H9 (cell line): Measurements from ENCODE around the gene NPTX2. TPM values are rescaled to one million over a fixed set of nuclear protein-coding genes. Genes with fewer than 3 reads are reported as not detected.

Source experiments
- DNase-seq: peaks from one replicate; pipeline ENCODE4 v3.0.0-alpha.2; 2017
- H2AFZ ChIP-seq: one replicate; pipeline ENCODE4 v1.6.1; 2013; ENCODE audit warnings: mild to moderate bottlenecking, low read length, control low read depth, moderate library complexity
- H2AK5ac ChIP-seq: 2 replicates; pipeline ENCODE4 v1.6.1; 2013; ENCODE audit warnings: low read length, control low read depth, mixed read lengths; ENCODE audit not compliant: insufficient read length
- H2BK120ac ChIP-seq: one replicate; pipeline ENCODE4 v1.6.1; 2013; ENCODE audit warnings: low read depth, mild to moderate bottlenecking, low read length, control low read depth, inconsistent platforms; ENCODE audit not compliant: poor library complexity, severe bottlenecking
- H2BK12ac ChIP-seq: 2 replicates; pipeline ENCODE4 v1.6.1; 2013; ENCODE audit warnings: low read length, control low read depth, mixed read lengths, low read depth; ENCODE audit not compliant: insufficient read length
- H2BK15ac ChIP-seq: 2 replicates; pipeline ENCODE4 v1.6.1; 2013; ENCODE audit warnings: low read depth, low read length, control low read depth
- H2BK20ac ChIP-seq: one replicate; pipeline ENCODE4 v1.6.1; 2013; ENCODE audit warnings: low read depth, mild to moderate bottlenecking, low read length, control low read depth, inconsistent platforms; ENCODE audit not compliant: poor library complexity, severe bottlenecking
- H2BK5ac ChIP-seq: 2 replicates; pipeline ENCODE4 v1.6.1; 2013; ENCODE audit warnings: low read length, control low read depth, mixed read lengths; ENCODE audit not compliant: insufficient read length
- H3K14ac ChIP-seq: 2 replicates; pipeline ENCODE4 v1.6.1; 2013; ENCODE audit warnings: low read length, control low read depth; ENCODE audit not compliant: insufficient read depth
- H3K18ac ChIP-seq: 2 replicates; pipeline ENCODE4 v1.6.1; 2013; ENCODE audit warnings: low read depth, mild to moderate bottlenecking, mixed read lengths, low read length, control low read depth; ENCODE audit not compliant: insufficient read length
- H3K23ac ChIP-seq: 2 replicates; pipeline ENCODE4 v1.6.1; 2013; ENCODE audit warnings: low read length, control low read depth, mixed read lengths, low read depth; ENCODE audit not compliant: insufficient read length
- H3K23me2 ChIP-seq: 2 replicates; pipeline ENCODE4 v1.6.1; 2013; ENCODE audit warnings: low read depth, mild to moderate bottlenecking, mixed read lengths, low read length, control low read depth; ENCODE audit not compliant: insufficient read length, poor library complexity, severe bottlenecking
- H3K27ac ChIP-seq: 2 replicates; pipeline ENCODE4 v1.5.1; 2013; ENCODE audit warnings: low read length, control low read depth, mixed read lengths, low read depth; ENCODE audit not compliant: insufficient read length
- H3K27me3 ChIP-seq: 2 replicates; pipeline ENCODE4 v1.6.1; 2013; ENCODE audit warnings: low read length, control low read depth, inconsistent platforms; ENCODE audit not compliant: insufficient read depth
- H3K4ac ChIP-seq: 2 replicates; pipeline ENCODE4 v1.6.1; 2013; ENCODE audit warnings: low read depth, mild to moderate bottlenecking, control low read depth, inconsistent platforms, low read length, moderate library complexity
- H3K4me1 ChIP-seq: 2 replicates; pipeline ENCODE4 v1.6.1; 2013; ENCODE audit warnings: low read length, control low read depth, inconsistent platforms; ENCODE audit not compliant: insufficient read depth
- H3K4me2 ChIP-seq: 2 replicates; pipeline ENCODE4 v1.6.1; 2013; ENCODE audit warnings: low read length, control low read depth, mixed read lengths; ENCODE audit not compliant: insufficient read length, insufficient read depth
- H3K56ac ChIP-seq: 2 replicates; pipeline ENCODE4 v1.6.1; 2013; ENCODE audit warnings: low read depth, mild to moderate bottlenecking, mixed read lengths, low read length, control low read depth; ENCODE audit not compliant: insufficient read length
- H3K79me1 ChIP-seq: 2 replicates; pipeline ENCODE4 v1.6.1; 2013; ENCODE audit warnings: low read depth, mild to moderate bottlenecking, moderate library complexity, low read length, control low read depth, inconsistent platforms; ENCODE audit not compliant: insufficient read depth, poor library complexity, severe bottlenecking
- H3K79me2 ChIP-seq: 2 replicates; pipeline ENCODE4 v1.6.1; 2013; ENCODE audit warnings: low read length, control low read depth, inconsistent platforms; ENCODE audit not compliant: insufficient read depth
- H3K9ac ChIP-seq: 2 replicates; pipeline ENCODE4 v1.6.1; 2013; ENCODE audit warnings: low read length, control low read depth, mixed read lengths; ENCODE audit not compliant: insufficient read length; ENCODE audit errors: extremely low read depth
- H3K9me3 ChIP-seq: one replicate; pipeline ENCODE4 v1.6.1; 2013; ENCODE audit warnings: low read depth, low read length, inconsistent platforms; ENCODE audit not compliant: control insufficient read depth
- H3T11ph ChIP-seq: one replicate; pipeline ENCODE4 v1.6.1; 2013; ENCODE audit warnings: mild to moderate bottlenecking, low read length, control low read depth, inconsistent platforms
- H4K20me1 ChIP-seq: one replicate; pipeline ENCODE4 v1.6.1; 2013; ENCODE audit not compliant: control insufficient read depth, insufficient read length, insufficient read depth
- H4K5ac ChIP-seq: 2 replicates; pipeline ENCODE4 v1.6.1; 2013; ENCODE audit warnings: low read depth, mild to moderate bottlenecking, mixed read lengths, low read length, control low read depth; ENCODE audit not compliant: insufficient read length
- H4K8ac ChIP-seq: replicated peaks from 2 replicates; pipeline ENCODE4 v1.6.1; 2013; ENCODE audit warnings: low read length, control low read depth, mixed read lengths, low read depth; ENCODE audit not compliant: insufficient read length
- H4K91ac ChIP-seq: 2 replicates; pipeline ENCODE4 v1.6.1; 2013; ENCODE audit warnings: low read depth, mild to moderate bottlenecking, moderate library complexity, mixed read lengths, low read length, control low read depth; ENCODE audit not compliant: insufficient read length
- H3K27ac Mint-ChIP-seq, 3 experiments: 2 replicates in 2 of 3; 3 replicates in 1 of 3; pipeline ENCODE4 v1.8.0; 2020 to 2021; ENCODE audit warnings: mixed read lengths in 3 of 3, mild to moderate bottlenecking in 1 of 3, moderate library complexity in 1 of 3
- H3K27me3 Mint-ChIP-seq: 2 replicates; pipeline ENCODE4 v1.8.0; 2021; ENCODE audit warnings: low read depth, mild to moderate bottlenecking, moderate library complexity, mixed read lengths
- H3K36me3 Mint-ChIP-seq, 3 experiments: 2 replicates in 2 of 3; 3 replicates in 1 of 3; pipeline ENCODE4 v1.8.0; 2020 to 2021; ENCODE audit warnings: low read depth in 3 of 3, mixed read lengths in 3 of 3; ENCODE audit not compliant: insufficient read depth in 1 of 3
- H3K4me1 Mint-ChIP-seq, 2 experiments: 2 replicates each; pipeline ENCODE4 v1.8.0; 2020; ENCODE audit warnings: mixed read lengths in 2 of 2
- H3K4me3 Mint-ChIP-seq, 2 experiments: 2 replicates in 1 of 2; 3 replicates in 1 of 2; pipeline ENCODE4 v1.8.0; 2020 to 2021; ENCODE audit warnings: mild to moderate bottlenecking in 2 of 2, mixed read lengths in 2 of 2, moderate library complexity in 1 of 2
- H3K9me3 Mint-ChIP-seq, 2 experiments: 2 replicates in 1 of 2; 3 replicates in 1 of 2; pipeline ENCODE4 v1.8.0; 2020; ENCODE audit warnings: mild to moderate bottlenecking in 2 of 2, mixed read lengths in 2 of 2, moderate library complexity in 1 of 2
- WGBS: extraction: QIAGEN DNeasy Blood & Tissue Kit; methylation state at CpG from one replicate; pipeline ENCODE4 v1.1.7; 2013; ENCODE audit warnings: missing lambda C conversion rate, low lambda C conversion rate, mixed read lengths; ENCODE audit not compliant: insufficient read length; ENCODE audit errors: extremely low coverage; 5-methylcytosine and 5-hydroxymethylcytosine counted together
- total RNA-seq: library from RNA; stranded (reverse); gene quantifications from 2 replicates; pipeline ENCODE4 v1.2.1, GENCODE V29; 2021
- TF ChIP-seq, protein P1 (sequence below): fragments of 200-600 bp; sonication (generic); conservative IDR thresholded peaks from 3 replicates; pipeline ENCODE4 v1.8.0; 2021; ENCODE audit warnings: antibody characterized with exemption, mild to moderate bottlenecking

NPTX2 gene
- total RNA-seq, 1 experiment from 2014 or later = 8.4 TPM

DNA sequence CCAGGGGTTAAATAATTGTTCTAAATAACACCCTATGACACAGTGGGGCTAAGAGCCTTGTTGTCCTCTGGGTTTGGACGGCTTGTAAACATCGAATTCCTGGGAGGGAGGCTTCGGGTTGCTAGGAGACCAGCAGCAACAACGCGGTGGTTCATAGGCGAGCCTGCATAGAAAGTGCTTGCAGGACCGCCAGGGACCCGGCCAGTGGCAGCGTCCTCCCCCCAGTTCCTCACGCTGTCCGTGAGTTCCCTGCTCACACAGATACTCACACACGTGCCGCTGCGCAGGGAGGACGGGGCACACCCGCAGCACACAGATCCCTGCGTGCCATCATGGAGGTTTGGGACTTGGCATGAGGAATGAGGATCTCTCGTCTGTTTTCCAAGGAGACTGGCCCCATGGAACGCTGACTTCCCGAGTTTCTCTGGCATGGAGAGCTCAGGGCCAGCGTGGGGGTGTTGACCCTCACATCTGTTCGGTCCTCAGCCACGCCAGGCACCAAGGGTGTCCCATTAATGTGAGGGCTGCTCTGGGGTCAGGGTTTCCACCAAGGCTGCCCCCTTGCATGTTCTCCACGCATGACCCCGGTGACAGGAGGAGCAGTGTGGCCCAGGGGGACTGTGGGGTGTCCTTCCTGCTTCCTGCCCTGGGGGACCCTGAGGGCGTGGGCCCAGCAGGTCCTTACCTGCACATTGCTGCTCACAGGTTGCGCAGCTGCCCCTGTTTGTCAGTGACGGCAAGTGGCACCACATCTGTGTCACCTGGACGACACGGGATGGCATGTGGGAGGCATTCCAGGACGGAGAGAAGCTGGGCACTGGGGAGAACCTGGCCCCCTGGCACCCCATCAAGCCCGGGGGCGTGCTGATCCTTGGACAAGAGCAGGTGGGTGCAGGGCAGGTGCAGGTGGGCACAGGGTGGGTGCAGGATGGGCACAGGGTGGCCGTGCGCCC is 9.7 kb downstream of the NPTX2 start:
- H3K14ac ChIP-seq = peak overlapping the region; percentile 91
- no peak overlapping the region for H2BK20ac ChIP-seq
- no peaks in the 10 kb centered on the region for H3K27me3 ChIP-seq
- peaks cover 0 to 13% (median 10%) of the 10 kb centered on the region in 3 experiments; a peak in 4 of 7 replicates for H3K36me3 Mint-ChIP-seq
- no peaks in the 10 kb centered on the region for H3K9me3 ChIP-seq
- no CpG with 5 or more reads among the region's 35 CpGs for WGBS
- no peaks in the 10 kb centered on the region for H3K79me1 ChIP-seq
- H3K4me1 ChIP-seq = no peaks in the 10 kb centered on the region; the same call in 1 of the 2 replicates
- H2BK15ac ChIP-seq = no peak overlapping the region; the same call in 1 of the 2 replicates
- H3T11ph ChIP-seq = no peak overlapping the region
- no peak overlapping the region for H3K4ac ChIP-seq
- H3K18ac ChIP-seq = peak overlapping the region; percentile 96
- H3K27ac Mint-ChIP-seq = no peak overlapping the region
- peak; percentile 48 for DNase-seq
- no peak overlapping the region for H4K5ac ChIP-seq
- peak overlapping the region; percentile 55 for H4K91ac ChIP-seq
- H3K4me1 Mint-ChIP-seq = peaks cover 26 to 46% of the 10 kb centered on the region in 2 experiments
- no peak overlapping the region for H3K4me2 ChIP-seq
- no peak overlapping the region for H3K9ac ChIP-seq
- no peak overlapping the region for H3K56ac ChIP-seq
- H3K27me3 Mint-ChIP-seq = peaks cover 73% of the 10 kb centered on the region
- H3K9me3 Mint-ChIP-seq = peaks cover 0 to 3% of the 10 kb centered on the region in 2 experiments; a peak in 2 of 5 replicates
- no peak overlapping the region for H3K4me3 Mint-ChIP-seq
- no peak overlapping the region for H4K8ac ChIP-seq
- no peak overlapping the region for H3K27ac ChIP-seq
- H2AK5ac ChIP-seq = no peak overlapping the region
- TF ChIP-seq, protein P1, sequence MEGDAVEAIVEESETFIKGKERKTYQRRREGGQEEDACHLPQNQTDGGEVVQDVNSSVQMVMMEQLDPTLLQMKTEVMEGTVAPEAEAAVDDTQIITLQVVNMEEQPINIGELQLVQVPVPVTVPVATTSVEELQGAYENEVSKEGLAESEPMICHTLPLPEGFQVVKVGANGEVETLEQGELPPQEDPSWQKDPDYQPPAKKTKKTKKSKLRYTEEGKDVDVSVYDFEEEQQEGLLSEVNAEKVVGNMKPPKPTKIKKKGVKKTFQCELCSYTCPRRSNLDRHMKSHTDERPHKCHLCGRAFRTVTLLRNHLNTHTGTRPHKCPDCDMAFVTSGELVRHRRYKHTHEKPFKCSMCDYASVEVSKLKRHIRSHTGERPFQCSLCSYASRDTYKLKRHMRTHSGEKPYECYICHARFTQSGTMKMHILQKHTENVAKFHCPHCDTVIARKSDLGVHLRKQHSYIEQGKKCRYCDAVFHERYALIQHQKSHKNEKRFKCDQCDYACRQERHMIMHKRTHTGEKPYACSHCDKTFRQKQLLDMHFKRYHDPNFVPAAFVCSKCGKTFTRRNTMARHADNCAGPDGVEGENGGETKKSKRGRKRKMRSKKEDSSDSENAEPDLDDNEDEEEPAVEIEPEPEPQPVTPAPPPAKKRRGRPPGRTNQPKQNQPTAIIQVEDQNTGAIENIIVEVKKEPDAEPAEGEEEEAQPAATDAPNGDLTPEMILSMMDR = no peak
- H4K20me1 ChIP-seq = no peaks in the 10 kb centered on the region
- no peak overlapping the region for H2BK5ac ChIP-seq
- no peaks in the 10 kb centered on the region for H3K23me2 ChIP-seq
- no peak overlapping the region for H2BK12ac ChIP-seq
- H3K79me2 ChIP-seq = no peaks in the 10 kb centered on the region
- H2AFZ ChIP-seq = no peak overlapping the region
- H2BK120ac ChIP-seq = no peak overlapping the region
- H3K23ac ChIP-seq = no peak overlapping the region
